HFFc6 (cell line): Measurements from ENCODE around the gene GALNTL6. TPM values are rescaled to one million over a fixed set of nuclear protein-coding genes. Genes with fewer than 3 reads are reported as not detected.

ENCODE experiments used
- DNase-seq: peaks from one replicate; pipeline ENCODE4 v3.0.0-alpha.2; 2018
- H3K27ac Mint-ChIP-seq: 2 replicates; pipeline ENCODE4 v1.8.0; 2020; ENCODE audit warnings: mild to moderate bottlenecking, mixed read lengths
- H3K27me3 Mint-ChIP-seq: 2 replicates; pipeline ENCODE4 v1.8.0; 2021; ENCODE audit warnings: mild to moderate bottlenecking, moderate library complexity, mixed read lengths; ENCODE audit not compliant: insufficient read depth
- H3K36me3 Mint-ChIP-seq: 2 replicates; pipeline ENCODE4 v1.8.0; 2021; ENCODE audit warnings: low read depth, mixed read lengths
- H3K4me1 Mint-ChIP-seq: 2 replicates; pipeline ENCODE4 v1.8.0; 2020; ENCODE audit warnings: low read depth, mixed read lengths
- H3K4me3 Mint-ChIP-seq: 2 replicates; pipeline ENCODE4 v1.8.0; 2020; ENCODE audit warnings: mild to moderate bottlenecking, moderate library complexity, mixed read lengths
- H3K9me3 Mint-ChIP-seq: 2 replicates; pipeline ENCODE4 v1.8.0; 2020; ENCODE audit warnings: mild to moderate bottlenecking, mixed read lengths
- CTCF ChIP-seq: fragments of 200-600 bp; sonication (generic); IDR thresholded peaks from 2 replicates; pipeline ENCODE4 v1.5.0; 2021; ENCODE audit warnings: antibody characterized with exemption, mild to moderate bottlenecking
- total RNA-seq, 6 experiments: library from RNA; stranded (reverse); fragmentation: NEBNext Ultra II Directional; extraction: Animal tissue kit (Norgen Biotek cat#: 25700); gene quantifications; 2 replicates in 1 of 6; 3 replicates in 5 of 6; pipeline ENCODE4 v1.2.3, GENCODE V29; 2021

Gene GALNTL6
- total RNA-seq, 6 experiments from 2014 or later, result 0.07 TPM; not detected in 5

GRCh38 chr4:171966356-171966755 is 153.2 kb downstream of the GALNTL6 start:
- no peak for DNase-seq
- TF ChIP-seq CTCF, result no peak
- Mint-ChIP-seq H3K36me3 (no peaks in the 10 kb centered on the region), H3K4me3 (no peak overlapping the region), H3K9me3 (peaks cover 9% of the 10 kb centered on the region; the same call in 1 of the 2 replicates), H3K27me3 (no peaks in the 10 kb centered on the region; the same call in 1 of the 2 replicates), H3K4me1 (no peaks in the 10 kb centered on the region), H3K27ac (no peak overlapping the region)

- H3K27ac Mint-ChIP-seq, result no peak overlapping the region
- H3K36me3 Mint-ChIP-seq, result no peaks in the 10 kb centered on the region
- no peak overlapping the region for H3K4me3 Mint-ChIP-seq
- DNase-seq, result no peak
- TF ChIP-seq CTCF, result no peak
- H3K9me3 Mint-ChIP-seq, result no peaks in the 10 kb centered on the region
- no peaks in the 10 kb centered on the region for H3K4me1 Mint-ChIP-seq
- H3K27me3 Mint-ChIP-seq, result no peaks in the 10 kb centered on the region
These were observed 165.0 kb downstream of the GALNTL6 start for GRCh38 chr4:171978216-171978615.

- Mint-ChIP-seq H3K4me3 (no peak overlapping the region), H3K36me3 (no peaks in the 10 kb centered on the region), H3K4me1 (no peaks in the 10 kb centered on the region), H3K27ac (no peak overlapping the region), H3K27me3 (no peaks in the 10 kb centered on the region), H3K9me3 (peaks cover 2% of the 10 kb centered on the region; the same call in 1 of the 2 replicates)
- no peak for DNase-seq
- TF ChIP-seq CTCF, result no peak
These were observed 166.3 kb downstream of the GALNTL6 start for GRCh38 chr4:171979461-171979860.

- H3K9me3 Mint-ChIP-seq, result peaks cover 5% of the 10 kb centered on the region; the same call in 1 of the 2 replicates
- H3K27me3 Mint-ChIP-seq, result no peaks in the 10 kb centered on the region
- no peak for DNase-seq
- no peak overlapping the region for H3K27ac Mint-ChIP-seq
- H3K4me1 Mint-ChIP-seq, result no peaks in the 10 kb centered on the region
- no peak for TF ChIP-seq CTCF
- no peaks in the 10 kb centered on the region for H3K36me3 Mint-ChIP-seq
- H3K4me3 Mint-ChIP-seq, result no peak overlapping the region
These were observed 168.0 kb downstream of the GALNTL6 start for GRCh38 chr4:171981185-171981584.

GRCh38 chr4:171983935-171984805 is 171.0 kb downstream of the GALNTL6 start:
- DNase-seq, result no peak
- Mint-ChIP-seq H3K27me3 (no peaks in the 10 kb centered on the region), H3K9me3 (peaks cover 5% of the 10 kb centered on the region; the same call in 1 of the 2 replicates), H3K4me1 (no peaks in the 10 kb centered on the region), H3K36me3 (no peaks in the 10 kb centered on the region), H3K27ac (no peak overlapping the region), H3K4me3 (no peak overlapping the region)
- no peak for TF ChIP-seq CTCF
